Ovary (tissue), 3 donors: ENCODE results near the gene VPS13C.

Experiments
- CTCF ChIP-seq, 3 donors: fragments of 450-650 bp in 2 of 3; fragments of 200-600 bp in 1 of 3; IDR thresholded peaks; one replicate each; pipeline versions ENCODE4 v1.5.1 to v1.8.0; 2016 to 2022; ENCODE audit warnings: antibody characterized with exemption in 3 of 3, mild to moderate bottlenecking in 1 of 3
- EP300 ChIP-seq: sonication (generic); formaldehyde crosslinking; IDR thresholded peaks from one replicate; pipeline ENCODE4 v1.6.1; 2017; ENCODE audit warnings: antibody characterized with exemption
- POLR2A ChIP-seq: fragments of 450-650 bp; IDR thresholded peaks from one replicate; pipeline ENCODE4 v1.6.1; 2017; ENCODE audit warnings: antibody characterized with exemption, mild to moderate bottlenecking, moderate library complexity
- donor health status: DM: no; HTN: no; CAD: no.

DNA sequence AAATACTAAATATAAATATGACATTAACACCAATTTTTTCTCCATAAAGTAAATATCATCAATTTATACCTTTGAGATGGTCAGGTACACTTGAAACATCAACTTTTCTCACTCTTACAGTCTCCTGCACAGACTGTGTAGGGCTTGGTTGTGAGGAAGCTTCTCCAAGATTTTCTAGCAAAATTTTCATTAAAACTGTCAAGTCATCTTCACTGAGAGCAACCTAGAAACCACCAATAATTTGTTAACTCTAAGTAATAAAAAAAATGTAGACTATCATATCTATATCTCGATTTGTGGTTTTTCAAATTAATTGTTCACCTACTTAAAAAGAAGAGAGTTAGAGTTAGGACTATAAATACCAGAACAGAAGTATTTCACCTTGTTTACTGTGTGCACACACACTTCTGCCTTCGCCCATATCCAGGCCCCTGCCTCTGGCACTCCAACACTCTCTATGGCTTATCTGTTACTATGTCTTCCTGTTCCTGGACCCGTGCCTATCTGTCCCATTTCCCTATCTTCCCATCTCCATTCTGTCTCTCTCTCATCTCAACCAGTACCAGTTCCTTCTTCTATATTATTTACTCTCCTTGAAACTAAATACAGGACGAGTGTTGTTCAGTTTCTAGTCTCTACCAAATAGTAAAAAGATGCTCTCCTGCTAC, 123.6 kb downstream of the VPS13C start:
- TF ChIP-seq CTCF (IDR thresholded peaks at IDR 0.05): no peak
- no peak for TF ChIP-seq EP300
- no peak for TF ChIP-seq POLR2A
